Neural crest cell (in vitro differentiated cells): ENCODE measurements around the gene EBF3. TPM values are rescaled to one million over a fixed set of nuclear protein-coding genes. Genes with fewer than 3 reads are reported as not detected.

Experiments used
- DNase-seq: peaks from one replicate; pipeline ENCODE4 v3.0.0; 2021; ENCODE audit warnings: low read depth, mixed read lengths, low spot score
- H3K27ac Mint-ChIP-seq: one replicate; pipeline ENCODE4 v1.8.0; 2021; ENCODE audit warnings: mild to moderate bottlenecking, mixed read lengths; ENCODE audit not compliant: unreplicated experiment
- H3K27me3 Mint-ChIP-seq: 2 replicates; pipeline ENCODE4 v1.8.0; 2021; ENCODE audit warnings: low read depth, mild to moderate bottlenecking, mixed read lengths
- H3K36me3 Mint-ChIP-seq: 2 replicates; pipeline ENCODE4 v1.8.0; 2021; ENCODE audit warnings: low read depth, mild to moderate bottlenecking, mixed read lengths
- H3K4me1 Mint-ChIP-seq: 2 replicates; pipeline ENCODE4 v1.8.0; 2021; ENCODE audit warnings: mixed read lengths
- H3K4me3 Mint-ChIP-seq: one replicate; pipeline ENCODE4 v1.8.0; 2021; ENCODE audit warnings: mild to moderate bottlenecking, mixed read lengths
- H3K9me3 Mint-ChIP-seq: 2 replicates; pipeline ENCODE4 v1.8.0; 2021; ENCODE audit warnings: mixed read lengths
- total RNA-seq: library from RNA; stranded (reverse); gene quantifications from 2 replicates; pipeline ENCODE4 v1.2.1, GENCODE V29; 2021
- TF ChIP-seq, protein P1 (sequence below): fragments of 200-600 bp; sonication (generic); conservative IDR thresholded peaks from 2 replicates; pipeline ENCODE4 v1.5.0; 2021; ENCODE audit warnings: antibody characterized with exemption, mild to moderate bottlenecking

Gene EBF3
- total RNA-seq, 1 donor from 2014 or later = 11.6 TPM

DNA sequence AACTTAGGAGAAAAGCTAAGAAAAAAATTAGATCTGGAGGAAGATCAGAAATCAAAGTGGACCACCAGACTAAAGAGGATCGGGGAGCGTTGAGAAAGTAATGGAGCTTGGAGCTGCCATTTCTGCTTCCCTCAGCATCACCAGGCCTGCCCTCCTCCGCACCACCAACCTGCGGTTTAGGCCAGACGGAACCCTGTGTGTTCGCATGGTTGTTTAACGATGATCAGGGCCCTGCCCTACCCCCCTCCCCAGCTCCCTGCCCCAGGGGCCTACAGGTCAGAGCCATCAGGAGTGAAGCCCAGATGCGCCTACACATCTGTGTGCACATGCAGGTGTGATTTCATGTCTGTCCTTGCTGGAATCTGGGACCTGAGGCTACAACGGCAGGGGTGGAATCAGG is 45.7 kb downstream of the EBF3 start:
- no peak for DNase-seq

DNA sequence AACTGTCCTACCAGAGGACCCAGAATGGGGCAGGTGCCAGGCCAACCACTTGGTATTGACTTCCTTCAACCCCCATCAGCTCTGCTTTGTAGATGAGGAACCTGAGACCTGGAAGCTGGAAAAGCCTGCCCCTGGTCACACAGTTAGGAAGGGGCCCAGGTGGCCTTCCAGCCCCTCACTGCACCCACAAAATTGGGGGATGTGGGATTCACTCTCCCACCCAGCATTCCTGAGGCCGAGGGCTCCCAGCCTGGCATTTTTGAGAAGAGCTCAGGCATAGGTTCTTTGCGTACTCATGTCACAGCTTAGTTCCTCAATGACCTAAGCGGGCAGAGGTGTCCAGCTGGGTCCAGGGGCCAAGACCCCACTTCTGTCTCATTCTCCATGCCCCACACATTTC is 46.1 kb downstream of the EBF3 start:
- Mint-ChIP-seq H3K36me3 (no peaks in the 10 kb centered on the region), H3K9me3 (no peaks in the 10 kb centered on the region), H3K4me3 (no peak overlapping the region), H3K27ac (no peak overlapping the region), H3K27me3 (no peaks in the 10 kb centered on the region), H3K4me1 (peaks cover 8% of the 10 kb centered on the region)
- no peak for DNase-seq
- TF ChIP-seq, protein P1, sequence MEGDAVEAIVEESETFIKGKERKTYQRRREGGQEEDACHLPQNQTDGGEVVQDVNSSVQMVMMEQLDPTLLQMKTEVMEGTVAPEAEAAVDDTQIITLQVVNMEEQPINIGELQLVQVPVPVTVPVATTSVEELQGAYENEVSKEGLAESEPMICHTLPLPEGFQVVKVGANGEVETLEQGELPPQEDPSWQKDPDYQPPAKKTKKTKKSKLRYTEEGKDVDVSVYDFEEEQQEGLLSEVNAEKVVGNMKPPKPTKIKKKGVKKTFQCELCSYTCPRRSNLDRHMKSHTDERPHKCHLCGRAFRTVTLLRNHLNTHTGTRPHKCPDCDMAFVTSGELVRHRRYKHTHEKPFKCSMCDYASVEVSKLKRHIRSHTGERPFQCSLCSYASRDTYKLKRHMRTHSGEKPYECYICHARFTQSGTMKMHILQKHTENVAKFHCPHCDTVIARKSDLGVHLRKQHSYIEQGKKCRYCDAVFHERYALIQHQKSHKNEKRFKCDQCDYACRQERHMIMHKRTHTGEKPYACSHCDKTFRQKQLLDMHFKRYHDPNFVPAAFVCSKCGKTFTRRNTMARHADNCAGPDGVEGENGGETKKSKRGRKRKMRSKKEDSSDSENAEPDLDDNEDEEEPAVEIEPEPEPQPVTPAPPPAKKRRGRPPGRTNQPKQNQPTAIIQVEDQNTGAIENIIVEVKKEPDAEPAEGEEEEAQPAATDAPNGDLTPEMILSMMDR = no peak

More for the DNA sequence above, 45.7 kb downstream of the EBF3 start:
- TF ChIP-seq, protein P1 = no peak
- Mint-ChIP-seq H3K9me3 (no peaks in the 10 kb centered on the region), H3K36me3 (no peaks in the 10 kb centered on the region), H3K4me1 (peaks cover 4% of the 10 kb centered on the region), H3K4me3 (no peak overlapping the region), H3K27me3 (no peaks in the 10 kb centered on the region), H3K27ac (no peak overlapping the region)

DNA sequence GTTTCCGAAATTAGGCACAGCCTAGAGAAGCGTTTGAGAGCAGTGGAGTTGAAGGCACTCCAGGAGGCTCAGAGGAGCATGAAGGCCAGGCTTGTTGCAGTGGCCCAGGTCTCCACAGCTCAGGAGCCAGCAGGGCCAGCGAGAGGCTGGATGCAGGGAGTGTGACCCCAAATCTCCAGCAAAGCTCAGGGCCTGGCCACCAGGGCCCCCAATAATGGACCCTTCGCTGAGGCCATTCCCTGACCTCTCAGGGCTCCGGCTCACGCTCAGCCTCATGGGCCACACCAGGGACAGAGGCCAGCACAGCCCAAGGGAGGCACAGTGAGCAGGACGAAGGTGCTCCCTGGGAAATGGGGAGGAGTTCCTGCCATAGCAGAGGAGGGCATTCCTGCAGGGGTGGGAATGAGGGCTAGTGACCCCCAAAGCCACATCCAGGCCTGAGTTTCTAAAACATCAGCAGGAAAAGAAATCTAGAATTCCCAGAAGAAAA is 47.5 kb downstream of the EBF3 start:
- no peaks in the 10 kb centered on the region for H3K27me3 Mint-ChIP-seq
- H3K4me3 Mint-ChIP-seq = no peak overlapping the region
- TF ChIP-seq, protein P1 = no peak
- H3K27ac Mint-ChIP-seq = peak overlapping the region; percentile 50
- no peak for DNase-seq
- no peaks in the 10 kb centered on the region for H3K36me3 Mint-ChIP-seq
- H3K4me1 Mint-ChIP-seq = peaks cover 18% of the 10 kb centered on the region
- no peaks in the 10 kb centered on the region for H3K9me3 Mint-ChIP-seq

DNA sequence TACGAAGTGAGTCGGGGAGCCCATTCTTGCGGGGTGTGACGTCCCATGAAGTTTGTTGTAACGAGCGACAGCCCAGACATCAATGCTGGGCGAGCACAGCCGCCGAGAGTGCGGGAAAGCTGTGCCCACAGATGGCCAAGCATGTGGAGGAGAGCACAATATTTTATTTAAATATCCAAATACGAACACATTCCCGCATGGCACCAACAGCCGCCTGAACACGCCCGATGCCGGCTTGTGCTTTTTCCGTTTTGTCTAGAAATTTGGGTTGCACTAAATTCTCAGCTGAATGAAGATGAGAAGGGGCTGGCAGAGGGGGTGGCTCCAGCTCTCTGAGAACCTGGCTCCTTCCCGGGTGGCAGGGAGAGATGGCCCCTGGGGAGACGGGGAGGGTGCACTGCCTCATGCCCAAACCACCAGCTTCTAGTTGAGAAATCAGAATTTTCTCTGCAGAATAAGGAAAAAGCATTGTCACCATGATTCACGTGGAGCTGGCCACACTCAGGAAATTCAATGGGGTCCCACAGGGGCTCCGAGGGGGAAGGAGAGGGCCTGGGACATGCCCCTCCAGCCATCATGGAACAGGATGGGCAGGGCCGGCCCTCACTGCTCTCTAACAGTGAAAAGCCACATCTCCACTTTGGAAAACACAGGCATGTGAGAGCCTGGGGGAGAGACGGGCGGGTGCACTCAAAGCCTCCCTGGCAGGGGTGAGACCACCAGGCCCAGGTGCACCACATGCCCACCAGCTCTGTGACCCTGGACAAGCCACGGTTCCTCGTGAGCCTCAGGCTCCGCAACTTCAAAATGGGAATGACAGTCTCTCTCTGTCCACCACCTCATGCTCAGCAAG is 48.3 kb downstream of the EBF3 start:
- no peaks in the 10 kb centered on the region for H3K9me3 Mint-ChIP-seq
- no peak overlapping the region for H3K4me3 Mint-ChIP-seq
- H3K4me1 Mint-ChIP-seq = peaks cover 18% of the 10 kb centered on the region
- DNase-seq = no peak
- H3K27me3 Mint-ChIP-seq = no peaks in the 10 kb centered on the region
- no peak overlapping the region for H3K27ac Mint-ChIP-seq
- TF ChIP-seq, protein P1 = no peak
- H3K36me3 Mint-ChIP-seq = no peaks in the 10 kb centered on the region

DNA sequence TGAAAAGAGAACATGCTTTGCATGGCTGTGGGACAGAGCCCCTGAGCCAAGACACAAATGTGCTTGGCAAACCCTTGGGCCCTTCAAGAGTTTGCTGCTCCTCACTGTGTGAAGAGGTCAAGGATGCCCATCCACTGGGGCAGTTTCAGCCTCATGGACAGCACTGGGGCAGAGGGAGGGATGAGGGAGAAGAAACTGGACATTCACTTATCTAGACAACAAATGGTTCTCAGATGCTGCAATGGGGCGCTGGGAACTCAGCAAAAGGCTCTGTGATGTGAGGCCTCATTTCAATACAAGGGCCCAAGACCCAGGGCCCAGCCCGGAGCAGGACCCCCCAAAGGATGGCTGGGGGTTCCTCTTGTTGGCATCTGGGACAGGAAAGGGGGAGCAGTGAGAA is 49.1 kb downstream of the EBF3 start:
- TF ChIP-seq, protein P1 = no peak
- no peak overlapping the region for H3K27ac Mint-ChIP-seq
- no peaks in the 10 kb centered on the region for H3K27me3 Mint-ChIP-seq
- peaks cover 18% of the 10 kb centered on the region for H3K4me1 Mint-ChIP-seq
- no peak for DNase-seq
- H3K9me3 Mint-ChIP-seq = no peaks in the 10 kb centered on the region
- H3K4me3 Mint-ChIP-seq = no peak overlapping the region
- H3K36me3 Mint-ChIP-seq = no peaks in the 10 kb centered on the region
